Endodermal cell (in vitro differentiated cells): ENCODE results near the gene DOP1A. TPM values are rescaled to one million over a fixed set of nuclear protein-coding genes. Genes with fewer than 3 reads are reported as not detected.

Source experiments
- DNase-seq: peaks from one replicate; pipeline ENCODE4 v3.0.0-alpha.2; 2017
- H3K27ac ChIP-seq: 2 replicates; pipeline ENCODE4 v1.5.1; 2013; ENCODE audit warnings: mild to moderate bottlenecking, low read depth, low read length, moderate library complexity
- H3K27me3 ChIP-seq: 2 replicates; pipeline ENCODE4 v1.6.1; 2013; ENCODE audit warnings: mild to moderate bottlenecking, low read length, moderate library complexity; ENCODE audit not compliant: insufficient read depth, control insufficient read depth, poor library complexity, severe bottlenecking
- H3K36me3 ChIP-seq: 2 replicates; pipeline ENCODE4 v1.7.0; 2013; ENCODE audit warnings: mild to moderate bottlenecking, low read length, moderate library complexity; ENCODE audit not compliant: control insufficient read depth, insufficient read depth
- H3K4me1 ChIP-seq: one replicate; pipeline ENCODE4 v1.7.0; 2013; ENCODE audit warnings: low read length; ENCODE audit not compliant: control insufficient read depth, insufficient read depth
- H3K4me3 ChIP-seq: 2 replicates; pipeline ENCODE4 v1.5.1; 2013; ENCODE audit warnings: mild to moderate bottlenecking, low read length, moderate library complexity
- H3K9ac ChIP-seq: 2 replicates; pipeline ENCODE4 v1.6.1; 2013; ENCODE audit warnings: mild to moderate bottlenecking, low read length, moderate library complexity; ENCODE audit not compliant: poor library complexity, severe bottlenecking; ENCODE audit errors: extremely low read depth
- H3K9me3 ChIP-seq: 2 replicates; pipeline ENCODE4 v1.6.1; 2013; ENCODE audit warnings: mild to moderate bottlenecking, low read length, moderate library complexity; ENCODE audit not compliant: control insufficient read depth
- H3K27ac Mint-ChIP-seq: 2 replicates; pipeline ENCODE4 v1.8.0; 2020; ENCODE audit warnings: mixed read lengths
- H3K27me3 Mint-ChIP-seq: 2 replicates; pipeline ENCODE4 v1.8.0; 2021; ENCODE audit warnings: mild to moderate bottlenecking, mixed read lengths; ENCODE audit not compliant: insufficient read depth
- H3K36me3 Mint-ChIP-seq: 2 replicates; pipeline ENCODE4 v1.8.0; 2020; ENCODE audit warnings: low read depth, mixed read lengths
- H3K4me1 Mint-ChIP-seq: 2 replicates; pipeline ENCODE4 v1.8.0; 2020; ENCODE audit warnings: mixed read lengths
- H3K4me3 Mint-ChIP-seq: 2 replicates; pipeline ENCODE4 v1.8.0; 2020; ENCODE audit warnings: mild to moderate bottlenecking, moderate library complexity, mixed read lengths
- H3K9me3 Mint-ChIP-seq: 2 replicates; pipeline ENCODE4 v1.8.0; 2020; ENCODE audit warnings: mild to moderate bottlenecking, mixed read lengths
- WGBS, 2 experiments: methylation state at CpG; one replicate each; pipeline versions ENCODE4 v1.1.5 to v1.1.7; 2013; ENCODE audit warnings: missing lambda C conversion rate in 2 of 2, mixed read lengths in 1 of 2; ENCODE audit not compliant: insufficient coverage in 1 of 2, insufficient read length in 1 of 2; 5-methylcytosine and 5-hydroxymethylcytosine counted together
- total RNA-seq, 2 donors: library from RNA; stranded (reverse); fragmentation: NEBNext Ultra II Directional in 1 of 2; extraction: Animal tissue kit (Norgen Biotek cat#: 25700) in 1 of 2; gene quantifications; 2 replicates in 1 of 2; 3 replicates in 1 of 2; pipeline ENCODE4 v1.2.1, GENCODE V29; 2021
- TF ChIP-seq, protein P1 (sequence below): fragments of 200-600 bp; sonication (generic); conservative IDR thresholded peaks from 2 replicates; pipeline ENCODE4 v1.5.0; 2021; ENCODE audit warnings: antibody characterized with exemption, mild to moderate bottlenecking

The DOP1A gene
- total RNA-seq, 2 donors from 2014 or later = 32.2 to 36.0 TPM

GRCh38 chr6:83038246-83038645 is 29.2 kb upstream of the DOP1A start:
- Histone ChIP-seq H3K36me3 (peaks cover 25% of the 10 kb centered on the region), H3K4me1 (peaks cover 3% of the 10 kb centered on the region), H3K4me3 (no peak overlapping the region), H3K27me3 (no peaks in the 10 kb centered on the region), H3K9ac (no peak overlapping the region), H3K27ac (no peak overlapping the region), H3K9me3 (peaks cover 25% of the 10 kb centered on the region)
- no peak for DNase-seq
- 92 to 100% methylated on average over 2 of the region's 2 CpGs for WGBS, 2 experiments
- H3K4me1 Mint-ChIP-seq = peaks cover 12% of the 10 kb centered on the region
- TF ChIP-seq, protein P1, sequence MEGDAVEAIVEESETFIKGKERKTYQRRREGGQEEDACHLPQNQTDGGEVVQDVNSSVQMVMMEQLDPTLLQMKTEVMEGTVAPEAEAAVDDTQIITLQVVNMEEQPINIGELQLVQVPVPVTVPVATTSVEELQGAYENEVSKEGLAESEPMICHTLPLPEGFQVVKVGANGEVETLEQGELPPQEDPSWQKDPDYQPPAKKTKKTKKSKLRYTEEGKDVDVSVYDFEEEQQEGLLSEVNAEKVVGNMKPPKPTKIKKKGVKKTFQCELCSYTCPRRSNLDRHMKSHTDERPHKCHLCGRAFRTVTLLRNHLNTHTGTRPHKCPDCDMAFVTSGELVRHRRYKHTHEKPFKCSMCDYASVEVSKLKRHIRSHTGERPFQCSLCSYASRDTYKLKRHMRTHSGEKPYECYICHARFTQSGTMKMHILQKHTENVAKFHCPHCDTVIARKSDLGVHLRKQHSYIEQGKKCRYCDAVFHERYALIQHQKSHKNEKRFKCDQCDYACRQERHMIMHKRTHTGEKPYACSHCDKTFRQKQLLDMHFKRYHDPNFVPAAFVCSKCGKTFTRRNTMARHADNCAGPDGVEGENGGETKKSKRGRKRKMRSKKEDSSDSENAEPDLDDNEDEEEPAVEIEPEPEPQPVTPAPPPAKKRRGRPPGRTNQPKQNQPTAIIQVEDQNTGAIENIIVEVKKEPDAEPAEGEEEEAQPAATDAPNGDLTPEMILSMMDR = no peak
- H3K27me3 Mint-ChIP-seq = no peaks in the 10 kb centered on the region
- H3K4me3 Mint-ChIP-seq = no peak overlapping the region
- peaks cover 45% of the 10 kb centered on the region for H3K36me3 Mint-ChIP-seq
- no peak overlapping the region for H3K27ac Mint-ChIP-seq
- peaks cover 26% of the 10 kb centered on the region for H3K9me3 Mint-ChIP-seq

- Mint-ChIP-seq H3K9me3 (no peaks in the 10 kb centered on the region), H3K4me1 (peaks cover 20% of the 10 kb centered on the region), H3K36me3 (peaks cover 20% of the 10 kb centered on the region), H3K27ac (no peak overlapping the region), H3K4me3 (no peak overlapping the region), H3K27me3 (no peaks in the 10 kb centered on the region)
- Histone ChIP-seq H3K27me3 (no peaks in the 10 kb centered on the region), H3K4me1 (peaks cover 3% of the 10 kb centered on the region), H3K9me3 (no peaks in the 10 kb centered on the region), H3K36me3 (peaks cover 9% of the 10 kb centered on the region), H3K4me3 (no peak overlapping the region), H3K9ac (no peak overlapping the region), H3K27ac (peak overlapping the region; percentile 66)
- no peak for DNase-seq
- TF ChIP-seq, protein P1 = no peak
- WGBS, 2 experiments = 80 to 91% methylated on average over 2 to 4 of the region's 4 CpGs
Measured at GRCh38 chr6:83042467-83043053, 24.9 kb upstream of the DOP1A start.

- H3K27ac Mint-ChIP-seq = no peak overlapping the region
- TF ChIP-seq, protein P1 = no peak
Measured at GRCh38 chr6:83044091-83044768, 23.2 kb upstream of the DOP1A start.

More at GRCh38 chr6:83044091-83044768, 23.2 kb upstream of the DOP1A start:
- H3K4me3 Mint-ChIP-seq = no peak overlapping the region
- Histone ChIP-seq H3K27me3 (no peaks in the 10 kb centered on the region), H3K9me3 (no peaks in the 10 kb centered on the region), H3K4me3 (no peak overlapping the region), H3K4me1 (peaks cover 3% of the 10 kb centered on the region), H3K9ac (no peak overlapping the region), H3K36me3 (peaks cover 21% of the 10 kb centered on the region), H3K27ac (no peak overlapping the region)
- no peaks in the 10 kb centered on the region for H3K27me3 Mint-ChIP-seq
- H3K4me1 Mint-ChIP-seq = peaks cover 20% of the 10 kb centered on the region
- DNase-seq = no peak
- H3K36me3 Mint-ChIP-seq = peaks cover 22% of the 10 kb centered on the region
- no peaks in the 10 kb centered on the region for H3K9me3 Mint-ChIP-seq
- WGBS, 2 experiments = 79 to 85% methylated on average over 5 to 6 of the region's 6 CpGs
